Adrenal gland (tissue), 5 donors: ENCODE results near the gene KCNJ4.

Experiments
- POLR2A ChIP-seq, 2 donors: fragments of 450-650 bp; IDR thresholded peaks; one replicate each; pipeline ENCODE4 v1.6.1; 2017; ENCODE audit warnings: antibody characterized with exemption in 2 of 2, mild to moderate bottlenecking in 2 of 2, moderate library complexity in 1 of 2
- TF ChIP-seq, protein P1 (sequence below), 6 experiments: fragments of 450-650 bp in 4 of 6; fragments of 200-600 bp in 2 of 6; sonication (generic) in 1 of 6; IDR thresholded peaks; 1 replicate in 5 of 6; 2 replicates in 1 of 6; pipeline versions ENCODE4 v1.5.1 to v1.8.0; 2016 to 2021; ENCODE audit warnings: antibody characterized with exemption in 6 of 6, mild to moderate bottlenecking in 2 of 6, moderate library complexity in 1 of 6
- donor health status: DM: no; HTN: no; CAD: no.

DNA sequence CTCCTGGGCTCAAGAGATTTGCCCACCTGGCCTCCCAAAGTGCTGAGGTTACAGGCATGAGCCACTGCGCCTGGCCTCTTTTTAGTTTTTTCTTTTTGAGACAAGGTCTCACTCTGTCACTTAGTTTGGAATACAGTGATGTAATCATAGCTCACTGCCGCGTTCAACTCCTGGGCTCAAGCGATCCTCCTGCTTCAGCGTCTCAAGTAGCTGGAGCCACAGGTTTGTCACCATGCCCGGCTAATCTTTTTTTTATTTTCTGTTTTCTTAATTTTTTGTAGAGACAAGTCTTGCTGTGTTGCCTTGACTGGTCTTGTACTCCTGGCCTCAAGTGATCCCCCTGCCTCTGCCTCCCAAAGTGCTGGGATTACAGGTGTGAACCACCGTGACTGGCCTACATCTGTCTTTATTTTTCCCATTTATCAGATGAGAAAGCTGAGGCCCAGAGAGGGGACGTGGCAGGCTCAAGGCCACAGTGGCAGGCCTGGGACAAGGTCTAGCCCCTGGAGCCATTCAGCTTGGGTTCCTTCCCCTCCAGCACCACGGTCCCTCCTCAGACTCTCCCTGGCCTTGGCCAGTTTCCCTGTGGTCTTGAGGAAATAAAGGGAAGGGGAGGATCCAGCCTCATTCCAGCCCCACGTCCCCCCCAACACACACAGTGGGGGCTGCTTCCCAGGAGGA, 10.1 kb upstream of the KCNJ4 start:
- TF ChIP-seq, protein P1, sequence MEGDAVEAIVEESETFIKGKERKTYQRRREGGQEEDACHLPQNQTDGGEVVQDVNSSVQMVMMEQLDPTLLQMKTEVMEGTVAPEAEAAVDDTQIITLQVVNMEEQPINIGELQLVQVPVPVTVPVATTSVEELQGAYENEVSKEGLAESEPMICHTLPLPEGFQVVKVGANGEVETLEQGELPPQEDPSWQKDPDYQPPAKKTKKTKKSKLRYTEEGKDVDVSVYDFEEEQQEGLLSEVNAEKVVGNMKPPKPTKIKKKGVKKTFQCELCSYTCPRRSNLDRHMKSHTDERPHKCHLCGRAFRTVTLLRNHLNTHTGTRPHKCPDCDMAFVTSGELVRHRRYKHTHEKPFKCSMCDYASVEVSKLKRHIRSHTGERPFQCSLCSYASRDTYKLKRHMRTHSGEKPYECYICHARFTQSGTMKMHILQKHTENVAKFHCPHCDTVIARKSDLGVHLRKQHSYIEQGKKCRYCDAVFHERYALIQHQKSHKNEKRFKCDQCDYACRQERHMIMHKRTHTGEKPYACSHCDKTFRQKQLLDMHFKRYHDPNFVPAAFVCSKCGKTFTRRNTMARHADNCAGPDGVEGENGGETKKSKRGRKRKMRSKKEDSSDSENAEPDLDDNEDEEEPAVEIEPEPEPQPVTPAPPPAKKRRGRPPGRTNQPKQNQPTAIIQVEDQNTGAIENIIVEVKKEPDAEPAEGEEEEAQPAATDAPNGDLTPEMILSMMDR (IDR thresholded peaks at IDR 0.05): no peak
- no peak for TF ChIP-seq POLR2A (IDR thresholded peaks at IDR 0.05)
